HG02840 (cell line): ENCODE results near the gene TPST2.
"Not testable (repeated sequence)": the region's sequence is repeated elsewhere in the genome, so short reads cannot be mapped to it uniquely, and the experiment has no call there.

Experiments used
- ATAC-seq: cut with Tn5 transposase; IDR thresholded peaks from one replicate; pipeline ENCODE4 v1.9.1; 2021; ENCODE audit warnings: mild to moderate bottlenecking, moderate library complexity, moderate number of reproducible peaks; ENCODE audit not compliant: unreplicated experiment, low FRiP score

The TPST2 gene

GRCh38 chr22:26536762-26537134 is 53.2 kb downstream of the TPST2 start:
- ATAC-seq = no peak

GRCh38 chr22:26536056-26536761 is 53.7 kb downstream of the TPST2 start:
- ATAC-seq = no peak

DNA sequence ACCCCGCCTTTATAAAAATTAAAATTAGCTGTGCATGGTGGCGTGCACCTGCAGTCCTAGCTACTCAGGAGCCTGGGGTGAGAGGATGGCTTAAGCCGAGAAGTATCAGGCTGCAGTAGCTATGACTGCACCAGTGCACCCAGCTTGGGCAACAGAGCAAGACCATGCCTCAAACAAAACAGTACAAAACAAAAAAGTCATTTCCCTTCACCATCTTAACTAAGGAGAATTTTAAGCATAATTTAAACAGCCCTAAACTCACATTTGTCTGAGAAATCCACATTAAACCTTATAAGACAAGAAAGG is 54.4 kb downstream of the TPST2 start:
- ATAC-seq = no peak

GRCh38 chr22:26534874-26535602 is 54.9 kb downstream of the TPST2 start:
- ATAC-seq = no peak

GRCh38 chr22:26534171-26534855 is 55.6 kb downstream of the TPST2 start:
- ATAC-seq = no peak

GRCh38 chr22:26529345-26529744 is 60.6 kb downstream of the TPST2 start:
- no peak for ATAC-seq

- not testable (repeated sequence) for ATAC-seq
Observed at GRCh38 chr22:26528518-26528917, 61.4 kb downstream of the TPST2 start.

GRCh38 chr22:26527574-26528465 is 62.1 kb downstream of the TPST2 start:
- ATAC-seq = no peak

- no peak for ATAC-seq
Observed at GRCh38 chr22:26527167-26527566, 62.8 kb downstream of the TPST2 start.

- no peak for ATAC-seq
Observed at GRCh38 chr22:26525946-26526564, 63.9 kb downstream of the TPST2 start.

- ATAC-seq = no peak
Observed at GRCh38 chr22:26524870-26525269, 65.1 kb downstream of the TPST2 start.

DNA sequence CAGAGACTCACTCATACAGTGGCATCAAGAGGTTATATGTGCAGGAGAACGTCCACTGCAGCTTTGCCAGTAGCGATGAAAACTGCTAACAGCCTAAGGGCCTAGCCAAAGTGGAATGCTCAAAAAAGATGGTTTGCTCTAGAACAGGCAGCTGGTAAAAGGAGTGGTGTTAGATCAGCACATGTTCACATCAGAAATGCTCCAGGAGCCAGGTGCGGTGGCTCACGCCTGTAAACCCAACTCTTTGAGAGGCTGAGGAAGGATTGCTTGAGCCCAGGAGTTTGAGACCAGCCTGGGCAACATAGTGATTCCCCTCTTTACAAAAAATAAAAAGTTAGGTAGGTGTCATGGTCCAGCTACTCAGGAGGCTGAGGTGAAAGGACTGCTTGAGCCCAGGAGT is 67.3 kb downstream of the TPST2 start:
- ATAC-seq = no peak

DNA sequence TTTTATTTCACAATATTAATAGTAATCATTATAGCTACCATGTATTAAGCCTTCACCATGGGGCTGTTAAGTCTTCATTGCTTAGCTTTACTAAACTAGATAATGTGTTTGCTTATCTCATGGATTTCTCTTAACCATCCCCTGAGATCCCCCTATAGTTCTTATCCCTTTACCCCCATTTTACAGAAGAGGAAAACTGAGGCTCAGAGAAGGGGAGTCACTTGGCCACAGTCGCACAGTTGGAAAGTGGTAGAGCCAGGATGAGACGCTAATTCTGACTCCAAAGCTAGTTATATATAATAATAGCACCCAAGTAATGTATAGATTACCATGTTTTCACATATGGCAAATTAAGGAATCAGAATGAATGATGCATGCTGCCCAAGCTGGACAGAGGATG is 67.9 kb downstream of the TPST2 start:
- no peak for ATAC-seq

DNA sequence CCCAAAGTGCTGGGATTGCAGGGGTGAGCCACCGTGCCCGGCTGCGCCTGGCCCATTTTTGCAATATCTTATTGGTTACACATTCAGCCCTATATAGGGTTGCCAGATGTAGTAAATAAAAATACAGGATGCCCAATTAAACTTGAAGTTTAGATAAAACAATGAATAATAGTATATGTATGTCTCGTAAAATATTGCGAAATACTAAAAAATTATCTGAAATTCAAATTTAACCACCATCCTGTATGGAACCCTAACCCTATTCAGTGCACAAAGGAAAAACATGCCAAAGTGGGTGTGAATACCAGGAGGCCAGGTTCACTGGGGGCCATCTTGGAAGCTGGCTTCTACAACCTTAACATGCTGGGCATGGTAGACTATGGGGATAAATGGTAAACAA is 72.5 kb downstream of the TPST2 start:
- ATAC-seq = no peak

GRCh38 chr22:26516503-26516902 is 73.4 kb downstream of the TPST2 start:
- ATAC-seq = no peak

GRCh38 chr22:26515931-26516330 is 74.0 kb downstream of the TPST2 start:
- no peak for ATAC-seq

DNA sequence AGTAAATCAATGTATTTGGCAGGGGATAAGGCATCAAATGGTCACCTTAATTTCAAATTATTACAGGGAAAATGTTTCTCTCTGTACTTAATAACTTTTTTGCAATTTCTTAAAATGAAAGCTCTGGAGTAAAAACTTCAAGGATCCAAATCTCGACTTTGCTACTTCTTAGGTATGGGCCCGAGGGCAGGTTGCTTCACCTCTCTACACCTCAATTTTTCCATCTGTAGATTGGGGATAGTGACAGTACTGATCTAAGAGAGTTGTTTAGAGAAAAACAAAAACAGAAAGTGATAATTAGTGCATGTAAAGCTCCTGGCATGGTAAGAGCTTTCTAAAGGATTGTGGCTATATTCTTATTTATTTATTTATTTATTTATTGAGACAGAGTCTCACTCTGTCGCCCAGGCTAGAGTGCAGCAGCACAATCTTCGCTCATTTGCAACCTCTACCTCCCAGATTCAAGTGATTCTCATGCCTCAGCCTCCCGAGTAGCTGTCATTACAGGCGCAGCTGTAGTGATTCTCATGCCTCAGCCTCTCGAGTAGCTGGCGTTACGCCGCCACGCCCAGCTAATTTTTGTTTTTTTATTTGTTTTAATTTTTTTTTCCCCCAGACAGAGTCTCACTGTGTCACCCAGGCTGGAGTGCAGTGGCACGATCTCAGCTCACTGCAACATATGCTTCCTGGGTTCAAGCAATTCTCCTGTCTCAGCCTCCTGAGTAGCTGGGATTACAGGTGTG is 75.3 kb downstream of the TPST2 start:
- no peak for ATAC-seq

DNA sequence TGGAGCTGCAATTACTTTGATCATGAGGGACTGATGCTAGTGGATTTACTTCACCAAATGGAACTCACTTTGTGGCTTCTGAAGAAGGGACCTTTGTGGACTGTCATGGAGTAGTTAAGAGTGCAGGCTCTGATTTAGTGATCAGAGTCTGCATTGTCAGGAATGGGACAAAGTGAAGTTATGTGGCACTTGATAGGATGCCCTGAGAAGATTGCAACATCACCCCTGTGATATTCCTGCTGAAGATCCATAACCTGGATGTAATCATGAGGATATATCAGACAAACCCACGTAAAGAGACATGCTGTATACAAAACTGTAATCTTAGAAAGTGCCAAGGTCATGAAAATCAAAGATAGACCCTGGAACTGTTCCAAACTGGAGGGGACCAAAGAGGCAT is 76.1 kb downstream of the TPST2 start:
- ATAC-seq = no peak

DNA sequence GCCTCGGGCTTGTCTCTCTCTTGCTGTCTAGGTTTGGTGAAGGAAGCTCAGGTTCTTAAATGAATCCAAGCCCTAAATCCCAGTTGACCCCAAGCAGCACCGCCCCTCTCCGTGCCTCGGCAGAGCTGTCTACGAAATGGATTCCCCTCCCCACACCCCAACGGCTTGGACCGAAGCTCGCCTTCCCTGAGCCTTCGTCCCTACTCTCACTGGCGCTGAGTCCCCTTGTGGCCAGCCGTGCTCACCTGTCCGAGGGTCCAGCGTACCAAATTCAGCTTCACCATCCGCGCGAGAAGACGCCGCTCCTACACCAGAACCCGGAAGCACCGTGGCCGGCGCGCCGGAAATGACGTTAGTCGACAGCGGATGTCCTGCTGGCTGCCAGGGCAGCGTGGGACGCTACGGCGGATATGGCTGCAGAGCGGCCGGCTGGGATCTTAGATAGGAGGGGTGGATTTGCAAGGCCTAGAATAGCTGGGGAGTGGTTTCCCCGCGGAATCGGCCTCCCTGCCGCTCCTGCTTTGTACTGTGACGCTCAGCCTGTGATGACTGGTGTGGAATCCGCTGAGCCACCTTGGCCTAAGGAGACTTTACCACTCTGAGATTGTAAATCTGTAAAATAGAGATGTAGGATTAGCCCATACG is 77.7 kb downstream of the TPST2 start, which contains the start of gene TFIP11:
TFIP11 (minus strand) TSS at position 325 of the 645 bp plus-strand sequence. CDS start 2,201 bp downstream, outside the sequence.
- peak; percentile 93 for ATAC-seq
